GM19463 (cell line): Measurements from ENCODE around the gene PLCB2.

ENCODE experiments used
- ATAC-seq: cut with Tn5 transposase; IDR thresholded peaks from one replicate; pipeline ENCODE4 v1.9.1; 2021; ENCODE audit warnings: mild to moderate bottlenecking, moderate library complexity; ENCODE audit not compliant: unreplicated experiment

PLCB2 gene

GRCh38 chr15:40252141-40252437 is 55.6 kb downstream of the PLCB2 start:
- ATAC-seq = no peak

DNA sequence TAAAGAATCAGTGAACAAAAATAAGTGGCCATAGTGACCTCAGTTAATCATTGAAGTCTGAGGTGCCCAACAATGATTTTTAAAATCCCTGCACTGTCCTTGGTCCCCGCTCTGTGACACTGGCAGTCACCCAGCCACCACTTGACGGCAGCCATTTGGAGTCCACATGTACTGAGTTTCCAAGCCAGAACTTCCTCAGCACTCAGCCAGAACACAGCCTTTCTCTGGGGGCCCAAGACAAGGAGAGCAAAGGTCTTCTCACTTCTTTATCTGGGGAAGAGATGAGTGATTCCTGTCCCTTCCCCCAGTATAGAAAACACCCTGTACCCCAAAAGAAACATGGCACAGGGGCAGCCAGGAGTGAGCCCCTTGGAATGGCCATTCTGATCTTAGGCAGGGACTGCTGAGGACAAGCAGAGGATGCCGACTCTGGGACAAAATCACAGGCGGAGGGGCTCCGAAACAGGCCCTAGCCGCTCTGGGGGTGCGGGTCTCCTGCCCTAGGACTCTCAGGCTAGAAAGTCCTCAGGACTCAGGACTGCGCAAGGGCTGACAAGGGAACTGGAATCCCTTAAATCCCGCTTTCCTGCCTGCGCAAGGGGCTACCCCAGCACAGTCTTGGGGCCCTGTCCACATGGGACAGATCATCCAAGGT is 56.1 kb downstream of the PLCB2 start:
- ATAC-seq = no peak

DNA sequence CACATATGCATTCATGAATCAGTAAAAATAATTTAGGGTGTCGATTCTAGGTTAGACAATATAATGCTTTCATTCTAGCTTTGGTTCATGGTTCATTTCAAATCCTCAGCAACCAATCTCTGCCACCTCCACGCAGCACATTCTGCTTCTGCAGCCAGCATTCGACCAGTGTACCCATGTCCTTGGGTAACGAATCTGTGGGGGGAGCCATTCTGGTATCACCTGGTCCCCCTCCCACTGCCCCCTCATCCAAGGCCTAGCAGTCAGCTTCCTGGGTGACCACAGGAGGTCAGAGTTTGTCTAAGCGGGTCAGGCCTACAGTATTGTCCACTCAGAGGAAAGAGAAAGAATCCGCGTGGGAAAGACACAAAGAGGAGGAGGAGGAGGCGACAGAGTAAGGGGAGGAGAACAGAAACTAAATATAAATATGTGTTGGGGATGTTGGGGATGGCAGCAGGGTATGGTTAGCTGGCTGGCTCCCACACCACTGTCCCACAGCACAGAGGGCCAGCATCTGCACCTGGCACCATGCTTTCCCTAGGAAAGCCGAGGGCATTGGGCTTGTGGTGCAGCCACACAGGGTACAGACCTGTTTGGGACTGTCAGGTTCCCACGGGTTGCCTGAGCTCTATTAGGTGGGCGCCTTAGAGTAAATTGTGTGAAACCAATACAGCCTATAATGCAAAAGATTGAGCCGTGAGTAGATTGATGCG is 56.8 kb downstream of the PLCB2 start:
- ATAC-seq = no peak

- no peak for ATAC-seq
Observed at GRCh38 chr15:40250304-40250656, 57.5 kb downstream of the PLCB2 start.

DNA sequence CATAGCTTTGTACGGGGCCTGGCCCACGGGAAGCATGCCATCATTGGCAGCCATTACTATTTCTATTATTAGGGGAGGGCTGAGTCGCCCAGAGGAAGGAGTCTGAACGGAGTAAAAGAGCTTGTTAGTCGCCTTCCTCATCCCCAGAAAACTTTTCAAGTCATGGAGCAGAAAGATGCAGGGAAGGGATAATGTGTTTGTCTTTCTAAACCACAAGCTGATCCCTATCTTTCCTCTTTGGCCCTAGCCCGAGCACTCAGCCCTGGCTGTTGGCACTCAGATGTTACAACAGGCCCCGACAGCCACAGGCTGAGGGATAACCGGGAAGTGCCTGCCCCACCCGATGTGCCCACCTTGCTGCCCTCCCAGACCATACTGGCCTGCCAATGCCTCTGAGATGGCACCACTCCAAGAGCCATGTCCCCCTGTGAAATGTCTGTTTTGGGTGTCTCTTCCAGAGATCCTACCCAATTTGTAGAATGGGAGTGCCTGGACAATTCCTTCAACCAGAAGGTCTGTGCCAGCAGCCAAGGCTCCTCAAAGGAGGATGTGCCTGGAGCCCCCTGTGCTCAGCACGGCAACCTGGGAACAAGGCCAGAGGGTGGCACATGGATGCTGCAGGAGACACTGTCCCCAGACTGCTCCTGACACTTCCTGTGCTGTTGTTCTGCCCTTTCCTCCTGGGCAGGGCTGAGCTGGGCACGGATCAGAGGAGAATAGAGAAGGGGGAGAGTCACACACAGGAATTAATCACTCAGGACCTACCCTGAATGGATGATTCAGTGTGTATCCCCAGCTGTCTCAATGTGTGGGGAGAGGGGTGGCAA is 58.0 kb downstream of the PLCB2 start:
- no peak for ATAC-seq

DNA sequence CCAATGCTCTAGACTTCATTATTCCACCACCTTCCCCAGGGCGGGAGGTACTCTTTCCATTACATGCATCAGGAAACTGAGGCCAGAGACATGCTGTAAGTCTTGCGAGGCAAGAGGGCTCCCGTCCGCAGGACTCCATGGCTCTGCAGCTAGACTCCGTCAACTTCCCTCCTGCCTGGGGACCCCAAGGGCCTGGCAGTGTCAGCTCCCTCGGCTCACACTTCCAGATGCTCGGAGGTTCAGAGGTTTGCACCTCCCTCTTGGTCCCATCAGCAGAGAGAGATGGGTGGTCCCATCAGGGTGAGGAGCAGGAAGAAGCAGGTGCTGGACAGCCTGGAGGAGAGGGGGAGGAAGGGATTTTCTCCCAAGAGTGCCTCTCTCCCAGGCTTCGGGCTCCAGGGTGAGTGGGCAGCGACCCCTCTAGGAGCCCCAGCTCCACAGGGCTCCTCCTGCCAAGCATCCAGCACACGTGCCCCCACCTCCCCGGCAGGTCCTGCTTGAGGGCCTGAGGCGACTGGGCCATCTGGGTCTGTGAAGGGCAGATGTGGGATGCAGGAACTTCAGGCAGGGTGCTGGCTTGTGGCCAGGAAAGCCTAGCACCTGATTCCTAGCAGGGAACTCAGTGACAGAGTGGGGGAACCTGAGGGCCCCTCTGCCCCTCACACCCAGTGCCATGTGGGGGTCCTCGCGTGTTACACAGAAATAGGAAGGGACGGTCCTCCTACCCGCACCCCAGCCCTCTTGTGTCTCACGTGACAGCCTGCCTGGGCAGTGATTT is 59.5 kb downstream of the PLCB2 start:
- ATAC-seq = no peak

- no peak for ATAC-seq
Observed at GRCh38 chr15:40247406-40247971, 60.2 kb downstream of the PLCB2 start.

- no peak for ATAC-seq
Observed at GRCh38 chr15:40246496-40247280, 61.0 kb downstream of the PLCB2 start.

DNA sequence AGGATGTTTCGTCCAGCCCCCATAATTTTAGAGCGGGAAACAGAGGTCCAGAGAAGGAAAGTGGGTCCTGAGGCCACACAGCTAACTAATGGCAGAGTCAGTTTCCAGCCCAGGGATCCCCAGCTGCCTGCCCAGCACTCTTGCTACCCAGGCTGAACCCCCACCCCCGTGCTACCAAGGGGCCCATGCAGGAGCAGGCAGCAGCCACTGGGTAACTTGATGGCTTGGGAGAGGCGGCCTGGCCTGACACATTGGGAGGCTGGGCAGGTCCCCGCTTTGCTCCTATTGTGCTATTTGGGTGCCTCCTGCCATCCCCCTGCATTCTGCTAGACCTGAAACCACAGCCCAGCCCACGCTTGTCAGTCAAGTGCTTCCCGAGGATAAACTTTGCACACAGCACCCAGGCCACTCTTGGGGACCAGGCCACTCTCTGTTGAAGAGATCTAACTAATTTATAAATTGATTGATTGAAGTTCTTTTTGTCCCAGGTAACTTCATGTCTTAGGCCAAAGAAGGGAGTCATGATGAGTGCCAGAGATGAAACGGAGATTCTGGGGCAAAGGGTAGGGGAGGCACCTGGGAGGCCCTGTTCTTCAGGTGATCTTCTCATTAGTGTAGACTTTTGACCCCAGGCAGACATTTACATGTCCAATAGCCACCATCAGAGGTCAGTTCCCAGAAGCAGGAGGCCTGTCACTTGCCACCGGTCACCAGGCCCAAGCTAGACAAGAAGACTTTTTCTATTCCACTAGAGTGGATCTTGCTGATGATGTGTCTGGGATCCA is 61.9 kb downstream of the PLCB2 start:
- no peak for ATAC-seq

DNA sequence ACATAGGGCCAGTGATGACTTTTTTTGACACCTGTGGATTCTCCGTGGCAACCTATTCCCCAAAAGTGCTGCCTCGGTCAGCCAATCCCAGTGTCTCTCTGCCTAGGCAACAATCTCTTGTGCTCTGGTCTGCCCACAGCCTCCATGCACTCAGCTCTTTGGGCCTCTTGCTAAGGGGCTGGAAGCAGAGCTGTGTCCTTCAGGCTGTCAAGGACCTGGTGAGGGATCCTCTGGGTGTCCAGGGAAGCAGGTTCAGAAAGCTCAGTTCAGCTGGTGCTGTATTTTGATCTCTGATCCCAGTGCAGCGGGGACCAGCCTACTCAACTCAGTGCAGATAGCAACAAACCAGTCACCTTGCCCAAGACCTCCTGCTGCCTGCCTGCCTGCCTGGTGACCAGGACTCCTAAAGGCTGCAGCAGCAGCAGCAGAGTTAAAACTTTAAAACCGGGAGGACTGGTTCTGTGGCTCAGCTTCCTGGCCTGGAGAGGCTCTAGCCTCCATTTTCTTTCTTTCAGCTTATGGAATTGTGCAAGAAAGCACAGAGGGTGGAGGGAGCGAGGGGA is 62.7 kb downstream of the PLCB2 start:
- ATAC-seq = no peak

DNA sequence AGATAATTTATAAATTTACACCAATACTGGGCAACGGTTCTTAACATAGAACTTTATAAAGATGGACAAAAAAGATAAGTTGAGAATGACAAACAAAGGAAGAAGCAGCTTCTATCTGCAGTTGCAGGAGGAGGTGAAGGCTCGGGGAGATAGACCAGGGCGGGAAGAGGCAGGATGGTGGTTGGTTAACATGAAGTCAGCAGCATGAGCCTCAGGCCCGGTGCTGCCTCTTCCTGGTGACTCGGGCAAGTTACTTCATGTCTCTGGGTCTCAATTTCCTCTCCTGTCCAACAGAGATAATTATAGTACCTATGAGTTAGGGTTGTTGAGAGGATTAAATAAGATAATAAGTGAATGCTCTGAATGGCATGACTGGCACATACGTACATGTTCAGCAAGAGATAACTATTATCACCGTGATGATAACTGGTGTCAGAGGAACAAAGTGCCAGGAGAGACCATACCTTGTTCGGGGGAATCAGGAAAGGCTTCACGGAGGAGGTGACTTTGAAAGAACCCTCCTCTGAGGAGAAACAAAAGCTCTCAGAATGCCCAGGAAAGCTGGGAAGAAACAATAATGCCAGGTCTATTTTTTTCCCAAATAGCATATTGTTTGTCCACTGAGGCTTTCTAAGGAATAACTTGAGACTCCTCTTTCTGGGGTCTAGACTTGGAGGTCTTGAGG is 64.5 kb downstream of the PLCB2 start:
- ATAC-seq = no peak

- ATAC-seq = no peak
Observed at GRCh38 chr15:40242601-40243000, 65.1 kb downstream of the PLCB2 start.

- no peak for ATAC-seq
Observed at GRCh38 chr15:40242213-40242599, 65.5 kb downstream of the PLCB2 start.

- ATAC-seq = no peak
Observed at GRCh38 chr15:40241269-40242212, 66.2 kb downstream of the PLCB2 start.

DNA sequence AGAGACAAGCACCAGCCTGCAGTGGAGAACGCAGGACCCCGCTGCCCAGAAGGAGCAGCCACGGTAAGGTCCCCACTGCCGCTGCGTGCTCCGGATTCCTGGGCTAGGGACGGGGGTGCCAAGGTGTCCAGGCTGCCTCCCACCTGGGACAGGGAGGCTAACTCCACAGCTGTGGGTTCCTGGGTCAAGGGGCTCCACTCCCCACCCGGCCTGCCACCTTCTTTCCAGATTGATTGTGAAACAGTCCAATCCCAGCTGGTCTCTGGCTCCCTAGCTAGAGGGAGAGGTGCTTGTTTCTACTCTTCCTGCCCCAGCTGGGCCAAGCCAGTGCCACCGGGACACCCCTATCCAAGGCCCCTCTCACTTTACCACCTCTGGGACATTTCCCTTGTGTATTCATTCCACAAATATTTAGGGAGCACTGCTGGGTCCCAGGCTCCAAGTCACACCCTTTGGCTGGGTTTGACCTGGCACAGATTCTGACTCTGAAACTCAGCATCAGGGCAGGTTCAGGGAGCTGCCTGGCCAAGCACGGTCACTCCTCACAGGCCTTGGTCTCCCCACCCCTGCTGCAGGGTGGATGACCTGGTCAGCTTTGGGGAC is 67.0 kb downstream of the PLCB2 start:
- ATAC-seq = no peak

DNA sequence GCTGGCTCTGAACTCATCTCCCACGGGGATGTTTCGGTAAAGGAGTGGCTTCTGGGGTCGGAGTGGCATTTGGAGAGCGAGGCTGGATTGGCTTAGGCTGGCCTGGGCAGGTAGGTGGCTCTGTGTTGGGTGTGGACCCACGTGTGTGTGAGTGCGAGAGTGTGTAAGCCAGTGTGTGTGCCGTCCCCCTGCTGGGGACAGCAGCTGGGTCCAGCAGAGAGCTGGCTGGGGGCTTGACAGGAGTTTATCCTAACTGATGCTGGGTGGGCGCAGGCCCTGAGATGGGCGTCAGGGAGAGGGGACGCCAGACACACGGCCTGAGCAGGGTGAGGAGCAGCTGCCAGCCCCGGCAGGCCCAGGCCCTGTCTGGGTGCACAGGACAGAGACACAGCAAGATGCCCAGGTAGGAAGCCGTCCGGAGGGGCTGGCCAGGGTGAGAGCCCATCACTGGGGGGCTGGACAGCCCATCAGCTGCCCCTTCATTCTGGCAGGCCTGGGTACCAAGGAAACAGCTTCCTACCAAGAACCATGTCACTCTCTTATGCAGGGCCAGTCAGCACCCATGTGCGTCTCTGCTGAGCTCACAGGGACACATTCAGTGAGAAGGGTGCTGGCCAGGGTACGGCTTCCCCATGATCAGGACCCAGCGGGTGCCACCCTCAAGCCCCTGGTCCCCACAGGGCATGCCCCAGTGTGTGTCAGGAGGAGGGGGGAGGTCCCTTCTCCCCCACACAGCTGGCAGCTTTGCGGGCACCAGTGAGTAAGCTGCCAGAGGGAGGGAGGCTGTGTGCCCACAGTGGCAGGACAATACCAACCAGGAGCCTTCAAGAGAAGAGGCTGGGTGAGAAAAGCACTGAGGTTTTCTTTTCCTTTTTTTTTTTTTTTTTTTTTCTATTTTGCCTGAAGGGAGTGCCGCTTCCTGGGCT is 67.8 kb downstream of the PLCB2 start:
- ATAC-seq = no peak
